ENCODE data around the gene ZCWPW1. TPM values are rescaled to one million over a fixed set of nuclear protein-coding genes. Genes with fewer than 3 reads are reported as not detected.

ZCWPW1 gene
- total and polyA plus RNA-seq, 2 of the 8 experiments (the other 6 are each of a cell fraction or from before 2014, with no cell fraction given): 0.51 to 1.4 TPM

DNA sequence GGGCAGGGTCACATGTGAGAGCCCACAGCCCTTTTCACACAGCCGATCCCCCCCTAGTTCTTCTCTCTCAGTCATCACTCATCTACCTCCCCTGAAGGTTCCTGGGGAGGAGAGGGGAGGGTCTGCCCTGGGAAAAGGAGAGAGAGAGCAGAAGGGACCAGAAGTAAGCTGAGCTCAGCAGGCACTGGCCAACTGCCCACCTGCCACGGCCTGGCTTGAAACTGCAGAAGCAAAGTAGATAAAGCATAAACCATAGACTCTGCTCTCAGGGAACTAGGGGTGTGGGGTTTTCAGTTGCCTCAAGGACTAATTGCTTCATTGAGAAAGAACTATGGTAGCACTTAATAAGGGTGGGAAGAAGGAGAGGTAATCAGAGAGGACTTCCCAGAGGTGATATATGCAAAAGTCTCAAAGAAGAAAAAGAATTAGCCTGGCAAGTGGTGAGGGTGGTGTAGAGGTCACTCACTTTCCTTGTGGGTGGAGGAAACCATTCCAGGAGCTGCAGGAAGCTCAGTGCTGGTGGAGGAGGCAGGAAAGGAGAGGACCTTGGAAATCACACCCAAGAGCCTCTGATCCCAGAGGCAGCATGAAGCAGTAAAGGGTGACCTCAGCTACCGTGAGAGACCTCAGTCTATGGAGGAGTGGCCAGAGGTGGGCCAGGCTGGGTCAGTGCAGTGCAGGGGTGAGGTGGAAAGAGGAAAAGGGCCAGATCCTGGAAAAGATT lies 38.1 kb downstream of the ZCWPW1 start (continued):
- TF ChIP-seq KDM5A (IDR thresholded peaks at IDR 0.05; ENCODE audit: low read length): no peak
- no peak for TF ChIP-seq SP2 (IDR thresholded peaks at IDR 0.05; ENCODE audit: low read length)
- TF ChIP-seq CBX5 (IDR thresholded peaks at IDR 0.05; ENCODE audit: low read depth, low read length): no peak
- no peak for TF ChIP-seq RBBP5 (IDR thresholded peaks at IDR 0.05; ENCODE audit: borderline replicate concordance, low read depth, low read length)
- TF ChIP-seq NRF1 (IDR thresholded peaks at IDR 0.05; ENCODE audit: low read depth, low read length): no peak
- TF ChIP-seq BACH1 (IDR thresholded peaks at IDR 0.05; ENCODE audit: low read length): no peak
- no peak for TF ChIP-seq KDM4A (IDR thresholded peaks at IDR 0.05; ENCODE audit: low read depth, low read length, severe bottlenecking)
- TF ChIP-seq, protein P1, sequence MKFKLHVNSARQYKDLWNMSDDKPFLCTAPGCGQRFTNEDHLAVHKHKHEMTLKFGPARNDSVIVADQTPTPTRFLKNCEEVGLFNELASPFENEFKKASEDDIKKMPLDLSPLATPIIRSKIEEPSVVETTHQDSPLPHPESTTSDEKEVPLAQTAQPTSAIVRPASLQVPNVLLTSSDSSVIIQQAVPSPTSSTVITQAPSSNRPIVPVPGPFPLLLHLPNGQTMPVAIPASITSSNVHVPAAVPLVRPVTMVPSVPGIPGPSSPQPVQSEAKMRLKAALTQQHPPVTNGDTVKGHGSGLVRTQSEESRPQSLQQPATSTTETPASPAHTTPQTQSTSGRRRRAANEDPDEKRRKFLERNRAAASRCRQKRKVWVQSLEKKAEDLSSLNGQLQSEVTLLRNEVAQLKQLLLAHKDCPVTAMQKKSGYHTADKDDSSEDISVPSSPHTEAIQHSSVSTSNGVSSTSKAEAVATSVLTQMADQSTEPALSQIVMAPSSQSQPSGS (IDR thresholded peaks at IDR 0.05; ENCODE audit: low read length): no peak
